Measurements from ENCODE around the gene ECI1. TPM values are rescaled to one million over a fixed set of nuclear protein-coding genes. Genes with fewer than 3 reads are reported as not detected.

ECI1 gene
- total RNA-seq, 1 donor from 2014 or later: 72.9 TPM

- H3K9me3 ChIP-seq: no peaks in the 10 kb centered on the region
- intact Hi-C loops (cut with DNase I): no loop called here
- no peaks in the 10 kb centered on the region for H3K4me1 ChIP-seq
- no peak for TF ChIP-seq POLR2AphosphoS5 (IDR thresholded peaks at IDR 0.05; ENCODE audit: insufficient read depth in 1 of 2, low read depth in 1 of 2)
- no peak for TF ChIP-seq POLR2A (IDR thresholded peaks at IDR 0.05)
- TF ChIP-seq CTCF (IDR thresholded peaks at IDR 0.05): no peak
- DNase-seq (ENCODE audit: extremely low spot score in 2 of 2): no peak
- no peaks in the 10 kb centered on the region for H3K36me3 ChIP-seq
- no peak overlapping the region for H3K27ac ChIP-seq
- H3K4me3 ChIP-seq: no peak overlapping the region
- H3K27me3 ChIP-seq: no peaks in the 10 kb centered on the region
Measured at GRCh38 chr16:2284001-2284770, 32.8 kb upstream of the ECI1 start.

DNA sequence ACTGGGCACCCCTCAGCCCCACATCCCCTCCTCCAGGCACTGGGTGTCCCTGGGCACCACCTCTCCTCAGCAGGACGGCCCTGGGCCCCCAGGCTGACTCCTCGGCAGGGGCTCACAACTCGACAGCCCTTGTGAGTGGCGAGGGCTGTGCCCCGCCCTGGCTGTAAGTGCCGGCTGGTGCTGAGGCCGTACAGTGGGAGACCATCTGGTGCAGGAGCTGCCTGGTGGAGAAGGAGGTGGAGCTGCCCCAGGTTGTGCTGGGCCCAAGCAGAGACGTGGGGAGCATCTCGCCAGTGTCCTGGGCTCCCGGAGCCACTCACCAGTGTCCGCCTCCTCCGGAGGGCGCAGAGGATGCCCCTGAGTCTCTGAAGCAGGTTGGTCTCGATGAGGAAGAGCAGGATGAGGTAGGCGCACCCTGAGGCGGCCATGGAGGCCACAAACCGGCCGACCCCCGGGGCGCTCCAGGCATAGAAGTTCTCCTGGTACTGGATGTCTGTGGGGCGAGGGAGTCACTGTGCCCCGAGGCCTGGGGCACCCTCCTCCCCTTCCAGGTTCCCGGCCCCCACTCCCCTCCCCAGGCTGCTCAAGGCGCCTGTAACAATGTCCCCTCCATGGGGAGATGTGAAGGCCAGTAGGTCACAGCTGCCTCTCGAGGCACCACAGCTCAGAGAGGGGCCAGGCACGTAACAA, 31.6 kb upstream of the ECI1 start:
- Histone ChIP-seq H3K36me3 (no peaks in the 10 kb centered on the region), H3K9me3 (no peaks in the 10 kb centered on the region)
- intact Hi-C loops (cut with DNase I): no loop called here

GRCh38 chr16:2282262-2282661, 30.9 kb upstream of the ECI1 start:
- intact Hi-C loops (cut with DNase I): no loop called here
- Histone ChIP-seq H3K9me3 (no peaks in the 10 kb centered on the region), H3K36me3 (no peaks in the 10 kb centered on the region), H3K27me3 (no peaks in the 10 kb centered on the region), H3K4me3 (no peak overlapping the region), H3K4me1 (no peaks in the 10 kb centered on the region), H3K27ac (no peak overlapping the region)
- TF ChIP-seq POLR2AphosphoS5 (IDR thresholded peaks at IDR 0.05; ENCODE audit: insufficient read depth in 1 of 2, low read depth in 1 of 2) (no peak), CTCF (IDR thresholded peaks at IDR 0.05) (no peak), POLR2A (IDR thresholded peaks at IDR 0.05) (no peak)
- DNase-seq (ENCODE audit: extremely low spot score in 2 of 2): no peak

More for the DNA sequence above, 31.6 kb upstream of the ECI1 start:
- Histone ChIP-seq H3K4me3 (no peak overlapping the region), H3K27ac (no peak overlapping the region), H3K4me1 (no peaks in the 10 kb centered on the region), H3K27me3 (no peaks in the 10 kb centered on the region)
- no peak for TF ChIP-seq POLR2A (IDR thresholded peaks at IDR 0.05)
- TF ChIP-seq POLR2AphosphoS5 (IDR thresholded peaks at IDR 0.05; ENCODE audit: insufficient read depth in 1 of 2, low read depth in 1 of 2): no peak
- no peak for TF ChIP-seq CTCF (IDR thresholded peaks at IDR 0.05)
- DNase-seq (ENCODE audit: extremely low spot score in 2 of 2): no peak

DNA sequence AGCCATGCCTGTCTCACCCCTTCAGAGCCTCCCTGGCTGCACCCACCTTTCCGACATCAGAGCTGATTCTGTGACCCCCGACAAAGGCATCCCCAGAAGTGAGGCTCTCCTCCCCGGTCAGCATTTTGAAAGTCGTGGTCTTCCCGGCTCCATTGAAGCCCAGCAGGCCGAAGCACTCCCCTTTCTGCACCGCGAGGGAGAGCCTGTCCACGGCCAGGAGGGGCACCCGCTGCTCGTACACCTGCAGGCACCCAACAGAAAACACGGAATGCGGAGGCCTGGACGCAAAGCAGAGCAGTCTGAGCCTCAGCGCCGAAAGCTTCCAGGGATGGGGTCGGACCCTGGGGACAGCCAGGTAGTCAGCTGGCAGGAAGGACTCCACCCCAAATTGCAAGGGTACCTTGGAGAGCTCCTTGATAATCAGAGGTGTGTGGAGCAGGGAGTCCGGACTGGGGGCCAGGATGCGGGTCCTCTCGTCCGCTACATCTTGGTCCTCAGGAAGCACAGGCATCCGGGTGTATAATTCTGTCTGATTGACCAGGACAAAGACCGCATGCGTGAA, 29.7 kb upstream of the ECI1 start:
- Histone ChIP-seq H3K9me3 (no peaks in the 10 kb centered on the region), H3K27ac (no peak overlapping the region), H3K4me3 (no peak overlapping the region), H3K27me3 (no peaks in the 10 kb centered on the region), H3K36me3 (no peaks in the 10 kb centered on the region), H3K4me1 (no peaks in the 10 kb centered on the region)
- intact Hi-C loops (cut with DNase I): no loop called here
- DNase-seq (ENCODE audit: extremely low spot score in 2 of 2): no peak
- no peak for TF ChIP-seq CTCF (IDR thresholded peaks at IDR 0.05)
- no peak for TF ChIP-seq POLR2AphosphoS5 (IDR thresholded peaks at IDR 0.05; ENCODE audit: insufficient read depth in 1 of 2, low read depth in 1 of 2)
- TF ChIP-seq POLR2A (IDR thresholded peaks at IDR 0.05): no peak

Data from vagina (tissue), 2 donors.